ENCODE data around the gene PHACTR2.
"Not testable (repeated sequence)": the region's sequence is repeated elsewhere in the genome, so short reads cannot be mapped to it uniquely, and the experiment has no call there.

PHACTR2 gene

GRCh38 chr6:143677891-143678791 is at the start of gene PHACTR2:
Gene PHACTR2 (plus strand): TSS chr6:143677965. CDS start chr6:143678164, 199 bp downstream.
- DNase-seq (ENCODE audit: low spot score): peak; percentile 85

DNA sequence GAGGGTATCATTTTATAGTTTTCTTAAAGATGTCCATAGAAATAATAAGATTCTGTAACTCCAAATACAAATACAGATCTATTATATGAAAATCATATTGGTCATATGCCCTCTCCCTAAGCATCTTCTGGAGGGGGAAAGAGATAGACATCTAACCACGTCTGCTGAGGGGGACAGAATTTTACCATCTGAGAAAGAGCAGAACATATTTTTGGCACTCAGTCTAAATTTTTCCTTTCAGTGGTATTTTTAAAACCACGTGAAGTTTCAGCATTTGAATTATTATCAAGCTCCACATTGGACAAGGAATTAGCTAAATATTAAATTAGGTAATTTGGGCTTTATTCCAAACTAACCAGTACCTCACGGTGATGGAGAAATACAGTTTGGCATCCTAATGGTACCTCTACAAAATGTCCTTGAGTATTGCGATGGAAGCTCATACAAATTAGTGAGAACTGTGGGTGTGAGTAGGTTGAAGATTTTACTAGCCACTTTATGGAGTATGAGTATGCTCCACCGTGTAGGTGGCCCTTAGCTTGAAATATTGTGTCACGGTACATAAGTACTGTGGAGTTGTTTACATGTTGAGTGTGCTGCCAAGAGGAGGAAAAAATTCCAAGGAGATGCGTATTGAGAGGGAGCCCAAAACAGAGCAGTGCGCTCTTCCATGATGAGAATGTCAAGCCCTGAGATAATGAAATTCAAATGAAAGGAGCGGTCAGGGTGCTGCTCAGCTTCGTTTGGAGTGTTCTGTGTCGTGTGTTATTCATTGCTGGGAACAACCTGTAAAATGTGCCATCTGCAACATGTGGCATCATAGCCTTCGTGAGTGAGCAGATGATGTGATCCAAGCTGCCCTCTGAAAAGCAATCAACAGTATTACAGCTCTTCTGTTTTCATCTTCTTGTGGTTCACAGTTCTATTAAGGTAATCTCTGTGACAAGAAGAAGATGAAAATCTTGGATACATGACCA is 48.4 kb upstream of the PHACTR2 start:
- DNase-seq (ENCODE audit: low spot score): no peak

GRCh38 chr6:143631196-143631595 is 46.6 kb upstream of the PHACTR2 start:
- DNase-seq (ENCODE audit: low spot score): not testable (repeated sequence)

- DNase-seq (ENCODE audit: low spot score): no peak
Observed at GRCh38 chr6:143632894-143633293, 44.9 kb upstream of the PHACTR2 start.

DNA sequence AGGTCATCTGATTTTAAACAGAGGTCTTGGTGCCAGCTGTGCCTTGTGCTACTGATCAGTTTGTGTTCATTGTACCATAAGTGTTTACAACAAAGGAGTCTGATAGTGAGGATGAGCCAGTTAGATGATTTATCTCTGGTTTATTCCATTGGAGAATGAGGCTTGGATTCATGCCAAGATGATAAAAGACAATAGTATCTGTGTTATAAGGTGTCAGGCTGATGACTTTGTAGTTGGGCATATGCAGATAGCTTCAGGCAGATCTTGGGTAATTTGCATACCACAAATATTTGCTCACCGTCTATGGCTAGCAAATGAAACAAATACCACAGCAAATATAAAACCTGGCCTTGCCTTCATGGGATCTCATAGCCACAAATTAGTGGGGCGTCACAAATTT is 43.3 kb upstream of the PHACTR2 start:
- DNase-seq (ENCODE audit: low spot score): no peak

- DNase-seq (ENCODE audit: low spot score): no peak
Observed at GRCh38 chr6:143637691-143638090, 40.1 kb upstream of the PHACTR2 start.

DNA sequence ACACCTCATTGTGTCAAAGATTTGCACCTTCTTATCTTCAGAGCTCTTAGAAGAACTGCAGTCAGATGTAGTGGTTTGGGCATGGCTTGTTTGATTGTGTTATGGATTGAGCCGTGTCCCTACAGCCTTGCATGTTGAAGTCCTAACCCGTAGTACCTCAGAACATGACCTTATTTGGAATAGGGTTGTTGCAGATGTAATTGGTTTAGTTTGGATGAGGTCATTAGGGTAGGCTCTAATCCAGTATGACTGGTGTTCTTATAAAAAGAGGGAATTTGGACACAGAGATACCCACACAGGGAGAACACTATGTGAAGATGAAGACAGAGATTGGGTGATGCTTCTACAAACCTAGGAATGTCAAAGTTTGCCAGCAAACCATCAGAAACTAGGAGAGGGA is 35.4 kb upstream of the PHACTR2 start:
- no peak for DNase-seq (ENCODE audit: low spot score)

DNA sequence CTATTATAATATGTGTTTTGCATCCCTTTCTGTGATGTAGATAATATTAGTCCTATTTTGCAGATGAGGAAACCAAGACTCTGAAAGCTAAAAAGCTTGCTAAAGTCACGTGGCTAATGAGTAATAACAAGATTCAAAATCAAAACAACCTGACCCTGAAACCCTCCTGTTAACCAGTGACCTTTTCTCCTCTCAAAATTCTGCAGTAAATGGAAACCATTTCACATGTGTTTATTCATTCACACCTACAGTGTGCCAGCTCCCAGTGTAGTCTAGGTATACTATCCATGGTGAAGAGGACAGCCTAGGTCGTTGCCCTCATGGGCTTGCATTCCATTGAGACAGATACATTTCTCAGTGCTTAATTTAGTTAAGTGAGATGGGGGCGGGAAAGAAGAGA is 30.6 kb upstream of the PHACTR2 start:
- DNase-seq (ENCODE audit: low spot score): no peak

GRCh38 chr6:143647732-143648131 is 30.0 kb upstream of the PHACTR2 start:
- no peak for DNase-seq (ENCODE audit: low spot score)

DNA sequence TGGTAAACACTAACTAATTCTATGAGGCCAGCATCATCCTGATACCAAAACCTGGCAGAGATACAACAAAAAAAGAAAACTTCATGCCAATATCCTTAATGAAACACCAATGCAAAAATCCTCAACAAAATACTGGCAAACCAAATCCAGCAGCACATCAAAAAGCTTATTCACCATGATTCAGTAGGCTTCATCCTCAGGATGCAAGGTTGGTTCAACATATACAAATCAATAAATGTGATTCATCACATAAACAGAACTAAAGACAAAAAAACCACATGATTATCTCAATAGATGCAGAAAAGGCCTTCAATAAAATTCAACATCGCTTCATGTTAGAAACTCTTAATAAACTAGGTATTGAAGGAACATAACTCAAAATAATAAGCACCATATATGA is 28.4 kb upstream of the PHACTR2 start:
- not testable (repeated sequence) for DNase-seq (ENCODE audit: low spot score)

DNA sequence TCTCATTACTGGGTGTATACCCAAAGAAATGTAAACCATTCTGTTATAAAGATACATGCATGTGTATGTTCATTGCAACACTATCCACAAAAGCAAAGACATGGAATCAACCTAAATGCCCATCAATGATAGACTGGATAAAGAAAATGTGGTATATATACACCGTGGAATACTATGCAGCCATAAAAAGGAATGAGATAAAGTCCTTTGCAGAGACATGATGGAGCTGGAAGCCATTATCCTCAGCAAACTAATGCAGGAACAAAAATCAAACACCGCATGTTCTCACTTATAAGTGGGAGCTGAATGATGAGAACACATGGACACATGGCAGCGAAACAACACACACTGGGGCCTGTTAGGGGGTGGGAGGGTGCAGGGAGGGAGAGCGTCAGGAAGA is 26.4 kb upstream of the PHACTR2 start:
- not testable (repeated sequence) for DNase-seq (ENCODE audit: low spot score)

- no peak for DNase-seq (ENCODE audit: low spot score)
Observed at GRCh38 chr6:143652841-143653331, 24.9 kb upstream of the PHACTR2 start.

DNA sequence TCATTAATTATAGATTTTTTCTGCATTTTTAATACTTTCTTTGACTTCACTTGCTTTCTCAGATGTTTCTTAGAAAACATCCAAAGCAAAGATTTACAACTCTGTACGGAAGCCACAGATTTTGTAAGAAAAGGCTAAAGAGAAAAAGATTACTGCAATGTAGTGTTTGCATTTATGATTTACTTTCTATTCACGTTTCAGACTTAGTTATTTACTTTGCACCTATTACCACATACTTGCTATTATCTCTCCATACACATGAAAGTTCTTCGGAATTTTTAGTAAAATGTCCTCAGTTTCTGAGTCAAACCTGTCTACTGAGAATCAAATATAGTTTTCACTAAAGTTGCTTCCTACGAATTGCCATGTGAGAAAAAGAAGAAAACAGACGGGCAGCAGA is 22.2 kb upstream of the PHACTR2 start:
- no peak for DNase-seq (ENCODE audit: low spot score)

- DNase-seq (ENCODE audit: low spot score): no peak
Observed at GRCh38 chr6:143656026-143656425, 21.7 kb upstream of the PHACTR2 start.

DNA sequence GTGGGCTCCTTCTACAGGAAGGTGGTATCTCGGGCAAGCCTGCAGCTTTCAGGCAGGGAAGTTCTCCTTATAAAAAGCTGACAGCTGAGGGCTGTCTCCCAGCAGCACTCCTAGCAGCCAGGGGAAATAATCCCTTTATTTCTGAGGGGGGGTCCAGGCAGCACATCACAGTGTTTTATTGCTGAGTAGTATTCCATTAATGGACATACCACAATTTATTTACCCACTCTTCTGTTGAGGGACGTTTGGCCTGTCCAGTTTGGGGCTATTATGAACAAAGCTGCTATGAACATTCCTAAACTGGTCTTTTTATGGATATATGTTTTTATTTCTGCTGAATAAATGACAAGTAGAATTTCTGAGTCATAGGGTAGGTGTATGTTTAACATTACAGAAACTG is 20.0 kb upstream of the PHACTR2 start:
- no peak for DNase-seq (ENCODE audit: low spot score)

- DNase-seq (ENCODE audit: low spot score): not testable (repeated sequence)
Observed at GRCh38 chr6:143660170-143660569, 17.6 kb upstream of the PHACTR2 start.

DNA sequence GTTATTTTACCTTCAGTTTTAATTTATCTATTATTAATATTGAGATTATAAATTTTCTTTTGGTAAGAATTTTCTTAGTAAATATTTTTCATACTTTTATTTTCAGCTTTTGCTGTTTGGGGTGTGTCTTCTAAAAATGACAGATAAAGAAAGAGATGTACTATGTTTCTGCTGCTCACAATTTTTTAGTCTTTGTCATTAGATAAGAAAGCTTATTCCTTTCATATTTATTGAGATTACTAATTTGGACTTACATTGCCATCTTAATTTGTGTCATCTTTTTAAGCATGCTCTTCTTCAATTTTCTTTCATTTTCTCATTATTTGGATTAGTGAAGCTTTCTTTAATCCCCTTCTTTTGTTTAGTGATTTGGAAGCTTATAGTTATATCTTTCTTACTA is 13.6 kb upstream of the PHACTR2 start:
- DNase-seq (ENCODE audit: low spot score): no peak

GRCh38 chr6:143666007-143666406 is 11.8 kb upstream of the PHACTR2 start:
- not testable (repeated sequence) for DNase-seq (ENCODE audit: low spot score)

DNA sequence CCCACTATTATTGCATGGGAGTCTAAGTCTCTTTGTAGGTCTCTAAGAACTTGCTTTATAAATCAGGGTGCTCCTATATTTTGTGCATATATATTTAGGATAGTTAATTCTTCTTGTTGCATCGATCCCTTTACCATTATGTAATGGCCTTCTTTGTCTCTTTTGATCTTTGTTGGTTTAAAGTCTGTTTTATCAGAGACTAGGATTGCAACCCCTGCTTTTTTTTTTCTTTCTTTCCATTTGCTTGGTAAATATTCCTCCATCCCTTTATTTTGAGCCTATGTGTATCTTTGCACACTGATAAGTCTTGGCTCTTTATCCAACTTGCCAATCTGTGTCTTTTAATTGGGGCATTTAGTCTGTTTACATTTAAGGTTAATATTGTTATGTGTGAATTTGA is 8.3 kb upstream of the PHACTR2 start:
- DNase-seq (ENCODE audit: low spot score): not testable (repeated sequence)

DNA sequence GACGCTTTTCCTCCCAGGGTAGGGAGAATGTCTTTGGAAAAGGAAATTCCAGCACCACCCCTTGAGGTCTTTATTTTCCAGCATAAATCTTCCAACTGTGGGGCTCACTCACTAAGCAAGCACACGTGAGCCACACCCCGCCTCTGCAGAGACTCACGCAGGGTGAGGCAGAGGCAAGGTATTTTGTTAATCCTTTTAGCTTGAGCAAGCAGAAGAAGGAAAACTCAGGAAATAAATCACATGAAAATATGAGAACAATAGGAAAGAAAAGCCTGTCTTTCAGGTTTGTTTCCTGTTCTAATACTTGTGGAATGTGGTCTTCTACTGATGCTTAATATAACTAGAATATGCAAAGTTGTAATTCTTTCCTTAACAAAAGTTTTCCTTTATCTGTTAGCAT is 4.1 kb upstream of the PHACTR2 start:
- DNase-seq (ENCODE audit: low spot score): no peak

- no peak for DNase-seq (ENCODE audit: low spot score)
Observed at GRCh38 chr6:143674483-143675381, 3.0 kb upstream of the PHACTR2 start.
